ENCODE data around the gene PCSK9. TPM values are rescaled to one million over a fixed set of nuclear protein-coding genes. Genes with fewer than 3 reads are reported as not detected.

Gene PCSK9
- total and polyA plus RNA-seq, 2 experiments from 2014 or later, result 1.3 TPM; not detected in 1

- H3K36me3 ChIP-seq, result no peaks in the 10 kb centered on the region
- no peak overlapping the region for H3K27ac ChIP-seq
- DNase-seq (ENCODE audit: low read depth in 1 of 2, low spot score in 1 of 2), result no peak
- TF ChIP-seq, protein P1, sequence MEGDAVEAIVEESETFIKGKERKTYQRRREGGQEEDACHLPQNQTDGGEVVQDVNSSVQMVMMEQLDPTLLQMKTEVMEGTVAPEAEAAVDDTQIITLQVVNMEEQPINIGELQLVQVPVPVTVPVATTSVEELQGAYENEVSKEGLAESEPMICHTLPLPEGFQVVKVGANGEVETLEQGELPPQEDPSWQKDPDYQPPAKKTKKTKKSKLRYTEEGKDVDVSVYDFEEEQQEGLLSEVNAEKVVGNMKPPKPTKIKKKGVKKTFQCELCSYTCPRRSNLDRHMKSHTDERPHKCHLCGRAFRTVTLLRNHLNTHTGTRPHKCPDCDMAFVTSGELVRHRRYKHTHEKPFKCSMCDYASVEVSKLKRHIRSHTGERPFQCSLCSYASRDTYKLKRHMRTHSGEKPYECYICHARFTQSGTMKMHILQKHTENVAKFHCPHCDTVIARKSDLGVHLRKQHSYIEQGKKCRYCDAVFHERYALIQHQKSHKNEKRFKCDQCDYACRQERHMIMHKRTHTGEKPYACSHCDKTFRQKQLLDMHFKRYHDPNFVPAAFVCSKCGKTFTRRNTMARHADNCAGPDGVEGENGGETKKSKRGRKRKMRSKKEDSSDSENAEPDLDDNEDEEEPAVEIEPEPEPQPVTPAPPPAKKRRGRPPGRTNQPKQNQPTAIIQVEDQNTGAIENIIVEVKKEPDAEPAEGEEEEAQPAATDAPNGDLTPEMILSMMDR (IDR thresholded peaks at IDR 0.05; ENCODE audit: low read depth, low read length), result no peak
- H3K4me1 ChIP-seq (ENCODE audit: low read depth), result peaks cover 3% of the 10 kb centered on the region
- no peaks in the 10 kb centered on the region for H3K9me3 ChIP-seq (ENCODE audit: low read depth)
- peaks cover 49% of the 10 kb centered on the region for H3K27me3 ChIP-seq
- no peak overlapping the region for H3K4me3 ChIP-seq
Measured at GRCh38 chr1:54994355-54994990, 44.9 kb upstream of the PCSK9 start.

DNA sequence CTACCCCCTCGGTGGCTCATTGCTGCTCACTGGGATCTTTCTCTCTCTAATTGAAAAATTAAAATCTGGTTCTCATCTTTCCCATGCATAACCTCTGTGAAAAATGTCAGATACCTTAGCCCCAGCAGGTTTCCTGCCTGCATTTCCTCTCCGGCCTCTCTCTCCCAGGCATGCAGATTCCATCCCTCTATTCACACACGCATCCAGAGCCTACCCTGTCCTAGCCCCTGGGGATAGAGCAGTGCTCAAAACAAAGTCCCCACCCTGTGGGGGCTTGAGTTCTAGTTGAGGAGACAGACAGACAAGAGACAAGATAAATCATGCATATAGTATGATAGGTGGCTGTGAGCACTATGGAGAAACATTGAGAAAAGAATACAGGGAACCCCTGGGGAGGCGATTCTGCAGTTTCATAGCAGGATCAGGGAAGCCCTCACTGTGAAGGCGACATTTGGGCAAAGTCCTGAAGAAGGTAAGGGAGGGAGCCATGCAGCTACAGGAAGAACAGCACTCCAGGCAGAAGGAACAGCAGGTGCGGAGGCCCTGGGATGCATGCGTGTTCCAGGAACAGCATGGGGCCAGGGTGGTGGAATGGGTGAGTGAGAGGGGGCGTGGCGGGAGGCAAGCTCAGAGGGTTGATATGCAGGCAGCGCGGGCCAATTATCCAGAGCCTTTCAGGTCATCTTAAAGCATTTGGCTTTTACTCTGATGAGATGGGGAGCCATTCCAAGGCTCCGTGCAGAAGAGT, 44.2 kb upstream of the PCSK9 start:
- Histone ChIP-seq H3K4me3 (no peak overlapping the region), H3K27me3 (peaks cover 49% of the 10 kb centered on the region), H3K9me3 (ENCODE audit: low read depth) (no peaks in the 10 kb centered on the region), H3K36me3 (no peaks in the 10 kb centered on the region), H3K27ac (no peak overlapping the region), H3K4me1 (ENCODE audit: low read depth) (peaks cover 3% of the 10 kb centered on the region)
- TF ChIP-seq, protein P1 (IDR thresholded peaks at IDR 0.05; ENCODE audit: low read depth, low read length), result no peak
- DNase-seq (ENCODE audit: low read depth in 1 of 2, low spot score in 1 of 2), result no peak

GRCh38 chr1:54995835-54996234, 43.5 kb upstream of the PCSK9 start:
- Histone ChIP-seq H3K27me3 (peaks cover 49% of the 10 kb centered on the region), H3K36me3 (no peaks in the 10 kb centered on the region), H3K4me1 (ENCODE audit: low read depth) (peaks cover 3% of the 10 kb centered on the region), H3K4me3 (no peak overlapping the region), H3K9me3 (ENCODE audit: low read depth) (no peaks in the 10 kb centered on the region), H3K27ac (no peak overlapping the region)
- TF ChIP-seq, protein P1 (IDR thresholded peaks at IDR 0.05; ENCODE audit: low read depth, low read length), result no peak
- no peak for DNase-seq (ENCODE audit: low read depth in 1 of 2, low spot score in 1 of 2)

- peak; percentile 74 to 76 for DNase-seq (ENCODE audit: low read depth in 1 of 2, low spot score in 1 of 2)
- Histone ChIP-seq H3K4me3 (no peak overlapping the region), H3K9me3 (ENCODE audit: low read depth) (no peaks in the 10 kb centered on the region), H3K27me3 (peaks cover 49% of the 10 kb centered on the region), H3K4me1 (ENCODE audit: low read depth) (peaks cover 3% of the 10 kb centered on the region), H3K36me3 (no peaks in the 10 kb centered on the region), H3K27ac (no peak overlapping the region)
- TF ChIP-seq, protein P1 (IDR thresholded peaks at IDR 0.05; ENCODE audit: low read depth, low read length), result peak; percentile 83
Measured at GRCh38 chr1:54996359-54996868, 42.9 kb upstream of the PCSK9 start.

- H3K27me3 ChIP-seq, result peaks cover 49% of the 10 kb centered on the region
Measured at GRCh38 chr1:54996869-54997710, 42.3 kb upstream of the PCSK9 start.

More at GRCh38 chr1:54996869-54997710, 42.3 kb upstream of the PCSK9 start:
- no peak overlapping the region for H3K27ac ChIP-seq
- no peaks in the 10 kb centered on the region for H3K36me3 ChIP-seq
- H3K4me1 ChIP-seq (ENCODE audit: low read depth), result peaks cover 3% of the 10 kb centered on the region
- H3K4me3 ChIP-seq, result no peak overlapping the region
- peak; percentile 21 to 33 for DNase-seq (ENCODE audit: low read depth in 1 of 2, low spot score in 1 of 2)
- no peaks in the 10 kb centered on the region for H3K9me3 ChIP-seq (ENCODE audit: low read depth)
- TF ChIP-seq, protein P1 (IDR thresholded peaks at IDR 0.05; ENCODE audit: low read depth, low read length), result no peak

Data from cardiac muscle cell (in vitro differentiated cells and primary cell).